NT2/D1 (cell line): ENCODE results near the gene UNC45B.

Experiments used
- SUZ12 ChIP-seq: IDR thresholded peaks from 2 replicates; pipeline ENCODE4 v1.6.1; 2011; ENCODE audit not compliant: insufficient read length, insufficient read depth; ENCODE audit errors: extremely low read depth
- YY1 ChIP-seq: IDR thresholded peaks from 2 replicates; pipeline ENCODE4 v1.6.1; 2011; ENCODE audit not compliant: insufficient read length, insufficient read depth
- ZNF274 ChIP-seq: IDR thresholded peaks from 2 replicates; pipeline ENCODE4 v1.6.1; 2011; ENCODE audit warnings: mild to moderate bottlenecking, low read depth, low read length

GRCh38 chr17:35101036-35101435, 46.6 kb upstream of the UNC45B start:
- no peak for TF ChIP-seq SUZ12
- TF ChIP-seq YY1: no peak
- TF ChIP-seq ZNF274: no peak
